HEK293 (cell line): ENCODE data around the gene SLIT2.

ENCODE experiments used
- ZNF10 ChIP-seq: fragments of 450-650 bp; formaldehyde crosslinking; IDR thresholded peaks from 2 replicates; pipeline ENCODE4 v1.5.1; 2017; ENCODE audit warnings: missing biosample characterization, missing genetic modification characterization
- ZNF114 ChIP-seq: fragments of 450-650 bp; formaldehyde crosslinking; IDR thresholded peaks from 2 replicates; pipeline ENCODE4 v1.5.0; 2017; ENCODE audit warnings: missing biosample characterization, missing genetic modification characterization
- ZNF175 ChIP-seq: fragments of 450-650 bp; formaldehyde crosslinking; IDR thresholded peaks from 2 replicates; pipeline ENCODE4 v1.5.1; 2016; ENCODE audit warnings: missing biosample characterization, missing genetic modification characterization
- ZNF341 ChIP-seq: fragments of 450-650 bp; formaldehyde crosslinking; IDR thresholded peaks from 2 replicates; pipeline ENCODE4; 2016; ENCODE audit warnings: low read depth, missing biosample characterization, missing genetic modification characterization
- TF ChIP-seq, protein P1 (sequence below): fragments of 450-650 bp; formaldehyde crosslinking; IDR thresholded peaks from 2 replicates; pipeline ENCODE4 v1.5.1; 2016; ENCODE audit warnings: missing biosample characterization, missing genetic modification characterization

DNA sequence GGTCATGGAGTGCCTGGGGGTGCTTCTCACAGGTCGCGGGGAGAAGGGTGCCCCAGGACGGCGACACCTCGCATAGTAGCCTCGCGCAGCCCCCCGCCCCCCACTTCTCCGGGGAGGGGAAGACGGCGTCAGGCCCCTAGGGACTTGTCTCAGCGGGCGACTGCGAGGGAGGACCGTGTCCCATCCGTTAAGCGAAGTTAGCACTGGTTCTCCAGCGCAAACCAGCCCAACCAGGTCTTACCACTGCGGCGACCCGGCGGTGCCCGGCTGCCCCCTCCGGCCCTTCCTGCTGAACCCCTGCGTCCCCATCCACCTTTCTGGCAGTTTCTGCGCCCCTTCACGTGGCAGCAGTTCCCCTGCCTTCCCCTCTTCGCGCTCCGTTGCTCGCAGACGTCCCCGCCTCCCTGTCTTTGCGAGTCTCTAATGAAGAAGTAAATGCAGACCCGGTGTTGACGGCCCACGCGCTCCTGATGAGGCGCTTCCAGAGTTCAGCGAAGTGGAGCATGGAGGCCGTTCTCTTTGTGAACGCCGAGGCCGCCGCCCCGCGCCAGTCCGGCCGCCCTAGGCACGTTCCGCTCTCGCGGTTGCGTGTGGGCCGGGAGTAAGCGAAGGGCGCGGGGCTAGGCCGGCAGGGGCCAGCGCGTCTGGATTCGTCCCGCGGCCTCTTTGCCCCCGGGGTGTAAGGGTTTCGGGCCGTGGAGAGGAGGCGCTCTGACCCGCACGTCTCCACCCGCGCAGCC is 3.0 kb downstream of the SLIT2 start:
- TF ChIP-seq, protein P1, sequence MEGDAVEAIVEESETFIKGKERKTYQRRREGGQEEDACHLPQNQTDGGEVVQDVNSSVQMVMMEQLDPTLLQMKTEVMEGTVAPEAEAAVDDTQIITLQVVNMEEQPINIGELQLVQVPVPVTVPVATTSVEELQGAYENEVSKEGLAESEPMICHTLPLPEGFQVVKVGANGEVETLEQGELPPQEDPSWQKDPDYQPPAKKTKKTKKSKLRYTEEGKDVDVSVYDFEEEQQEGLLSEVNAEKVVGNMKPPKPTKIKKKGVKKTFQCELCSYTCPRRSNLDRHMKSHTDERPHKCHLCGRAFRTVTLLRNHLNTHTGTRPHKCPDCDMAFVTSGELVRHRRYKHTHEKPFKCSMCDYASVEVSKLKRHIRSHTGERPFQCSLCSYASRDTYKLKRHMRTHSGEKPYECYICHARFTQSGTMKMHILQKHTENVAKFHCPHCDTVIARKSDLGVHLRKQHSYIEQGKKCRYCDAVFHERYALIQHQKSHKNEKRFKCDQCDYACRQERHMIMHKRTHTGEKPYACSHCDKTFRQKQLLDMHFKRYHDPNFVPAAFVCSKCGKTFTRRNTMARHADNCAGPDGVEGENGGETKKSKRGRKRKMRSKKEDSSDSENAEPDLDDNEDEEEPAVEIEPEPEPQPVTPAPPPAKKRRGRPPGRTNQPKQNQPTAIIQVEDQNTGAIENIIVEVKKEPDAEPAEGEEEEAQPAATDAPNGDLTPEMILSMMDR (tag by site-specific recombination): peak; percentile 45; the same call in 1 of the 2 replicates
- TF ChIP-seq ZNF10 (tag by site-specific recombination) (no peak), ZNF341 (tag by site-specific recombination) (peak; percentile 88), ZNF175 (tag by site-specific recombination) (no peak), ZNF114 (tag by site-specific recombination) (no peak)
